Panc1 (cell line): Measurements from ENCODE around the gene KIF3B.

Experiments
- POLR2AphosphoS5 ChIP-seq: IDR thresholded peaks from 2 replicates; pipeline ENCODE4 v1.6.1; 2012; ENCODE audit warnings: mild to moderate bottlenecking, low read depth, low read length, moderate library complexity
- TF ChIP-seq, protein P1 (sequence below), 2 experiments: IDR thresholded peaks; 2 replicates each; pipeline ENCODE4 v1.6.1; 2011 to 2012; ENCODE audit warnings: low read depth in 2 of 2, control low read depth in 1 of 2, low read length in 1 of 2, mild to moderate bottlenecking in 1 of 2, moderate library complexity in 1 of 2; ENCODE audit not compliant: insufficient read depth in 1 of 2
- TF ChIP-seq, protein P2 (sequence below): fragments of 450-650 bp; IDR thresholded peaks from 2 replicates; pipeline ENCODE4 v1.5.1; 2017; ENCODE audit warnings: mild to moderate bottlenecking

DNA sequence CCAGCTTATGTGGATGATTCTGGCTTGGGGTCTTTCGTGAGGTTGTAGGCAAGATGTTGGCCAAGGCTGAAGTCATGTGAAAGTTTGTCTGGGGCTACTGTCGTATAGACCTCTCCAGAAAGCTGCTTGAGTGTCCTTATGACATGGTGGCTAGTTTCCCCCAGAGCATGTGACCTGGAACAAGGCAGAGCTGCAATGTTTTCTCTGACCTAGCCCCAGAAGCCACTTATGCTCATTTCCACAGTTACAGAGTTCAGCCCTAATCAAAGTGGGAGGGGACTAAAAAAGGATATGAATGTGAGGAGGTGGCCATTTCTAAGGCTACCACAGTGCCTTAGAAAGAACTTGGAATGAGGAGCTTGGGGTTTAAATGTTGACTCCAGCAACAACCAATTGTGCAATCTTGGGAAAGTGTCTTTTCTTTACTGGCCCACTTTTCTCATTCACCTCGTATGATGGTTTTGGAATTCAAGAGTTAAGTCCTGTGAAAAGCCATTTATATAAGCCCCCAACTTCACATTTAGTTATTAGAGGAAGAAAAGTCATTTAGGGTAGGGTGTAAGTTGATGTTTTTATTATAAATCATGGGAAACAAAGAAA is 74.8 kb downstream of the KIF3B start:
- TF ChIP-seq, protein P1, sequence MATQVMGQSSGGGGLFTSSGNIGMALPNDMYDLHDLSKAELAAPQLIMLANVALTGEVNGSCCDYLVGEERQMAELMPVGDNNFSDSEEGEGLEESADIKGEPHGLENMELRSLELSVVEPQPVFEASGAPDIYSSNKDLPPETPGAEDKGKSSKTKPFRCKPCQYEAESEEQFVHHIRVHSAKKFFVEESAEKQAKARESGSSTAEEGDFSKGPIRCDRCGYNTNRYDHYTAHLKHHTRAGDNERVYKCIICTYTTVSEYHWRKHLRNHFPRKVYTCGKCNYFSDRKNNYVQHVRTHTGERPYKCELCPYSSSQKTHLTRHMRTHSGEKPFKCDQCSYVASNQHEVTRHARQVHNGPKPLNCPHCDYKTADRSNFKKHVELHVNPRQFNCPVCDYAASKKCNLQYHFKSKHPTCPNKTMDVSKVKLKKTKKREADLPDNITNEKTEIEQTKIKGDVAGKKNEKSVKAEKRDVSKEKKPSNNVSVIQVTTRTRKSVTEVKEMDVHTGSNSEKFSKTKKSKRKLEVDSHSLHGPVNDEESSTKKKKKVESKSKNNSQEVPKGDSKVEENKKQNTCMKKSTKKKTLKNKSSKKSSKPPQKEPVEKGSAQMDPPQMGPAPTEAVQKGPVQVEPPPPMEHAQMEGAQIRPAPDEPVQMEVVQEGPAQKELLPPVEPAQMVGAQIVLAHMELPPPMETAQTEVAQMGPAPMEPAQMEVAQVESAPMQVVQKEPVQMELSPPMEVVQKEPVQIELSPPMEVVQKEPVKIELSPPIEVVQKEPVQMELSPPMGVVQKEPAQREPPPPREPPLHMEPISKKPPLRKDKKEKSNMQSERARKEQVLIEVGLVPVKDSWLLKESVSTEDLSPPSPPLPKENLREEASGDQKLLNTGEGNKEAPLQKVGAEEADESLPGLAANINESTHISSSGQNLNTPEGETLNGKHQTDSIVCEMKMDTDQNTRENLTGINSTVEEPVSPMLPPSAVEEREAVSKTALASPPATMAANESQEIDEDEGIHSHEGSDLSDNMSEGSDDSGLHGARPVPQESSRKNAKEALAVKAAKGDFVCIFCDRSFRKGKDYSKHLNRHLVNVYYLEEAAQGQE (IDR thresholded peaks at IDR 0.05; ENCODE audit: insufficient read depth in 1 of 2, low read depth in 2 of 2, low read length in 1 of 2): no peak
- TF ChIP-seq, protein P2, sequence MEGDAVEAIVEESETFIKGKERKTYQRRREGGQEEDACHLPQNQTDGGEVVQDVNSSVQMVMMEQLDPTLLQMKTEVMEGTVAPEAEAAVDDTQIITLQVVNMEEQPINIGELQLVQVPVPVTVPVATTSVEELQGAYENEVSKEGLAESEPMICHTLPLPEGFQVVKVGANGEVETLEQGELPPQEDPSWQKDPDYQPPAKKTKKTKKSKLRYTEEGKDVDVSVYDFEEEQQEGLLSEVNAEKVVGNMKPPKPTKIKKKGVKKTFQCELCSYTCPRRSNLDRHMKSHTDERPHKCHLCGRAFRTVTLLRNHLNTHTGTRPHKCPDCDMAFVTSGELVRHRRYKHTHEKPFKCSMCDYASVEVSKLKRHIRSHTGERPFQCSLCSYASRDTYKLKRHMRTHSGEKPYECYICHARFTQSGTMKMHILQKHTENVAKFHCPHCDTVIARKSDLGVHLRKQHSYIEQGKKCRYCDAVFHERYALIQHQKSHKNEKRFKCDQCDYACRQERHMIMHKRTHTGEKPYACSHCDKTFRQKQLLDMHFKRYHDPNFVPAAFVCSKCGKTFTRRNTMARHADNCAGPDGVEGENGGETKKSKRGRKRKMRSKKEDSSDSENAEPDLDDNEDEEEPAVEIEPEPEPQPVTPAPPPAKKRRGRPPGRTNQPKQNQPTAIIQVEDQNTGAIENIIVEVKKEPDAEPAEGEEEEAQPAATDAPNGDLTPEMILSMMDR: no peak
- TF ChIP-seq POLR2AphosphoS5: no peak
